Measurements from ENCODE around the gene TBRG4. TPM values are rescaled to one million over a fixed set of nuclear protein-coding genes. Genes with fewer than 3 reads are reported as not detected.

The TBRG4 gene
- total RNA-seq, 2 donors from 2014 or later = 63.6 to 85.1 TPM

GRCh38 chr7:45078125-45078681, 33.3 kb downstream of the TBRG4 start:
- H3K4me3 Mint-ChIP-seq = no peak overlapping the region
- H3K9me3 ChIP-seq (ENCODE audit: control insufficient read depth, low read length, poor library complexity, severe bottlenecking) = no peaks in the 10 kb centered on the region
- DNase-seq (no peak), ATAC-seq (no peak)
- H3K4me1 Mint-ChIP-seq = peaks cover 22% of the 10 kb centered on the region
- peaks cover under 1% of the 10 kb centered on the region for H3K36me3 Mint-ChIP-seq (ENCODE audit: low read depth)
- H3K27me3 Mint-ChIP-seq = no peaks in the 10 kb centered on the region
- H3K27ac Mint-ChIP-seq = peak overlapping the region; percentile 69

- DNase-seq = no peak
- H3K27ac Mint-ChIP-seq = peak overlapping the region; percentile 69
- H3K4me3 Mint-ChIP-seq = no peak overlapping the region
- peaks cover 27% of the 10 kb centered on the region for H3K4me1 Mint-ChIP-seq
- no peak for ATAC-seq
- H3K9me3 ChIP-seq (ENCODE audit: control insufficient read depth, low read length, poor library complexity, severe bottlenecking) = no peaks in the 10 kb centered on the region
- H3K36me3 Mint-ChIP-seq (ENCODE audit: low read depth) = peaks cover 5% of the 10 kb centered on the region
- no peaks in the 10 kb centered on the region for H3K27me3 Mint-ChIP-seq
Measured at GRCh38 chr7:45077579-45077978, 33.9 kb downstream of the TBRG4 start.

GRCh38 chr7:45076946-45077345, 34.6 kb downstream of the TBRG4 start:
- no peaks in the 10 kb centered on the region for H3K27me3 Mint-ChIP-seq
- DNase-seq (no peak), ATAC-seq (no peak)
- peaks cover 27% of the 10 kb centered on the region for H3K4me1 Mint-ChIP-seq
- H3K27ac Mint-ChIP-seq = no peak overlapping the region
- H3K36me3 Mint-ChIP-seq (ENCODE audit: low read depth) = peaks cover 5% of the 10 kb centered on the region
- H3K4me3 Mint-ChIP-seq = no peak overlapping the region
- H3K9me3 ChIP-seq (ENCODE audit: control insufficient read depth, low read length, poor library complexity, severe bottlenecking) = no peaks in the 10 kb centered on the region

- ATAC-seq (no peak), DNase-seq (no peak)
- no peaks in the 10 kb centered on the region for H3K27me3 Mint-ChIP-seq
- peaks cover 10% of the 10 kb centered on the region for H3K36me3 Mint-ChIP-seq (ENCODE audit: low read depth)
- H3K27ac Mint-ChIP-seq = no peak overlapping the region
- H3K9me3 ChIP-seq (ENCODE audit: control insufficient read depth, low read length, poor library complexity, severe bottlenecking) = no peaks in the 10 kb centered on the region
- H3K4me1 Mint-ChIP-seq = peaks cover 27% of the 10 kb centered on the region
- H3K4me3 Mint-ChIP-seq = peak overlapping the region; percentile 31
Measured at GRCh38 chr7:45075871-45076796, 35.4 kb downstream of the TBRG4 start.

GRCh38 chr7:45075355-45075644, 36.2 kb downstream of the TBRG4 start:
- ATAC-seq (no peak), DNase-seq (no peak)
- no peak overlapping the region for H3K4me3 Mint-ChIP-seq
- no peaks in the 10 kb centered on the region for H3K9me3 ChIP-seq (ENCODE audit: control insufficient read depth, low read length, poor library complexity, severe bottlenecking)
- H3K27ac Mint-ChIP-seq = no peak overlapping the region
- no peaks in the 10 kb centered on the region for H3K27me3 Mint-ChIP-seq
- peaks cover 10% of the 10 kb centered on the region for H3K36me3 Mint-ChIP-seq (ENCODE audit: low read depth)
- H3K4me1 Mint-ChIP-seq = peaks cover 24% of the 10 kb centered on the region

- Mint-ChIP-seq H3K4me1 (peaks cover 19% of the 10 kb centered on the region), H3K36me3 (ENCODE audit: low read depth) (peaks cover 10% of the 10 kb centered on the region), H3K4me3 (no peak overlapping the region), H3K27ac (no peak overlapping the region), H3K27me3 (no peaks in the 10 kb centered on the region)
- ATAC-seq = no peak
- no peaks in the 10 kb centered on the region for H3K9me3 ChIP-seq (ENCODE audit: control insufficient read depth, low read length, poor library complexity, severe bottlenecking)
- DNase-seq = no peak
Measured at GRCh38 chr7:45074528-45075354, 36.8 kb downstream of the TBRG4 start.

- DNase-seq (no peak), ATAC-seq (no peak)
- Mint-ChIP-seq H3K27me3 (no peaks in the 10 kb centered on the region), H3K4me1 (peaks cover 18% of the 10 kb centered on the region), H3K36me3 (ENCODE audit: low read depth) (peaks cover 10% of the 10 kb centered on the region), H3K4me3 (no peak overlapping the region), H3K27ac (no peak overlapping the region)
- no peaks in the 10 kb centered on the region for H3K9me3 ChIP-seq (ENCODE audit: control insufficient read depth, low read length, poor library complexity, severe bottlenecking)
Measured at GRCh38 chr7:45073786-45074527, 37.5 kb downstream of the TBRG4 start.

GRCh38 chr7:45073031-45073785, 38.3 kb downstream of the TBRG4 start:
- Mint-ChIP-seq H3K36me3 (ENCODE audit: low read depth) (peaks cover 15% of the 10 kb centered on the region), H3K4me1 (peaks cover 13% of the 10 kb centered on the region), H3K4me3 (no peak overlapping the region), H3K27me3 (no peaks in the 10 kb centered on the region), H3K27ac (peak overlapping the region; percentile 68)
- DNase-seq (no peak), ATAC-seq (no peak)
- no peaks in the 10 kb centered on the region for H3K9me3 ChIP-seq (ENCODE audit: control insufficient read depth, low read length, poor library complexity, severe bottlenecking)

GRCh38 chr7:45072131-45073030, 39.1 kb downstream of the TBRG4 start:
- ATAC-seq (no peak), DNase-seq (no peak)
- H3K27ac Mint-ChIP-seq = peak overlapping the region; percentile 68
- no peaks in the 10 kb centered on the region for H3K9me3 ChIP-seq (ENCODE audit: control insufficient read depth, low read length, poor library complexity, severe bottlenecking)
- peaks cover 13% of the 10 kb centered on the region for H3K4me1 Mint-ChIP-seq
- peaks cover 15% of the 10 kb centered on the region for H3K36me3 Mint-ChIP-seq (ENCODE audit: low read depth)
- H3K27me3 Mint-ChIP-seq = no peaks in the 10 kb centered on the region
- H3K4me3 Mint-ChIP-seq = no peak overlapping the region

- peaks cover 13% of the 10 kb centered on the region for H3K4me1 Mint-ChIP-seq
- no peak for DNase-seq
- H3K36me3 Mint-ChIP-seq (ENCODE audit: low read depth) = peaks cover 15% of the 10 kb centered on the region
- no peaks in the 10 kb centered on the region for H3K27me3 Mint-ChIP-seq
- no peaks in the 10 kb centered on the region for H3K9me3 ChIP-seq (ENCODE audit: control insufficient read depth, low read length, poor library complexity, severe bottlenecking)
- no peak overlapping the region for H3K27ac Mint-ChIP-seq
- H3K4me3 Mint-ChIP-seq = no peak overlapping the region
- no peak for ATAC-seq
Measured at GRCh38 chr7:45071528-45071927, 40.0 kb downstream of the TBRG4 start.

GRCh38 chr7:45070254-45070642, 41.2 kb downstream of the TBRG4 start:
- H3K4me1 Mint-ChIP-seq = peaks cover 15% of the 10 kb centered on the region
- ATAC-seq (no peak), DNase-seq (no peak)
- peaks cover 17% of the 10 kb centered on the region for H3K36me3 Mint-ChIP-seq (ENCODE audit: low read depth)
- no peaks in the 10 kb centered on the region for H3K27me3 Mint-ChIP-seq
- H3K27ac Mint-ChIP-seq = no peak overlapping the region
- no peaks in the 10 kb centered on the region for H3K9me3 ChIP-seq (ENCODE audit: control insufficient read depth, low read length, poor library complexity, severe bottlenecking)
- H3K4me3 Mint-ChIP-seq = no peak overlapping the region
